K562 (cell line): ENCODE data around the gene SLC9A1. TPM values are rescaled to one million over a fixed set of nuclear protein-coding genes. Genes with fewer than 3 reads are reported as not detected.

Experiments used
- ATAC-seq: fragments of 200-7000 bp; cut with Tn5 transposase; 3 replicates; pipeline ENCODE4 v1.9.1; 2020; ENCODE audit warnings: moderate library complexity
- BruUV-seq: library from RNA; stranded (reverse); fragments of 400-500 nt; replicated peaks from 2 replicates; lab custom pipeline; 2021; lab: Mats Ljungman, UMichigan
- CTCF ChIA-PET: fragments of 300-600 bp; formaldehyde crosslinking; extraction: SDS; loops from one replicate; lab custom pipeline; 2021; ENCODE audit warnings: low intra/inter-chr PET ratio; lab: Yijun Ruan, JAX
- POLR2A ChIA-PET: fragments of 300-600, 350-650 bp; sonication (Branson Sonifier 250); formaldehyde crosslinking; extraction: SDS; loops from one replicate; lab custom pipeline; 2021; ENCODE audit warnings: antibody characterized with exemption, inconsistent platforms; lab: Yijun Ruan, JAX
- DNase-seq, 4 experiments: peaks; one replicate each; pipeline versions ENCODE4 v3.0.0 to v3.0.0-alpha.2; 2011 to 2018; ENCODE audit warnings: low spot score in 3 of 4, mixed read lengths in 3 of 4; ENCODE audit errors: extremely low read depth in 1 of 4
- FAIRE-seq: peaks from 2 replicates; lab custom pipeline; 2011; peaks lifted over from hg19 to GRCh38; lab: Jason Lieb, UNC
- H2AFZ ChIP-seq: 2 replicates; pipeline ENCODE4 v1.6.0; 2011; ENCODE audit warnings: low read depth, low read length, control low read depth, inconsistent platforms
- H3K27ac ChIP-seq: fragments of 200-600 bp; 3 replicates; pipeline ENCODE4 v1.8.0; 2011; ENCODE audit warnings: low read depth, mild to moderate bottlenecking, control low read depth, inconsistent platforms, low read length, moderate library complexity, mixed read lengths; ENCODE audit errors: extremely low read depth
- H3K27me3 ChIP-seq, 2 experiments: fragments of 300-600 bp in 1 of 2; 2 replicates in 1 of 2; 3 replicates in 1 of 2; pipeline versions ENCODE4 v1.6.0 to v1.8.0; 2011; ENCODE audit warnings: inconsistent platforms in 2 of 2, low read length in 2 of 2, mild to moderate bottlenecking in 1 of 2, mixed read lengths in 1 of 2, moderate library complexity in 1 of 2; ENCODE audit not compliant: control insufficient read depth in 2 of 2, insufficient read depth in 2 of 2
- H3K36me3 ChIP-seq: fragments of 300-600 bp; 3 replicates; pipeline ENCODE4 v1.8.0; 2011; ENCODE audit warnings: mild to moderate bottlenecking, low read length, inconsistent platforms; ENCODE audit not compliant: control insufficient read depth, insufficient read depth
- H3K4me1 ChIP-seq, 2 experiments: fragments of 200-600 bp in 1 of 2; replicated peaks in 1 of 2; 2 replicates in 1 of 2; 3 replicates in 1 of 2; pipeline versions ENCODE4 v1.5.1 to v1.8.0; 2011; ENCODE audit warnings: inconsistent platforms in 2 of 2, low read length in 2 of 2, mild to moderate bottlenecking in 1 of 2, mixed read lengths in 1 of 2, moderate library complexity in 1 of 2; ENCODE audit not compliant: control insufficient read depth in 2 of 2, insufficient read depth in 2 of 2
- H3K4me2 ChIP-seq: 2 replicates; pipeline ENCODE4 v1.6.1; 2011; ENCODE audit warnings: low read length, control low read depth, inconsistent platforms, mixed read lengths; ENCODE audit not compliant: insufficient read depth
- H3K4me3 ChIP-seq: fragments of 200-600 bp; sonication (generic), shearing (Covaris generic); 2 replicates; pipeline ENCODE4 v1.5.1; 2016; ENCODE audit warnings: control low read depth, inconsistent platforms
- H3K79me2 ChIP-seq: fragments of 200-600 bp; 3 replicates; pipeline ENCODE4 v1.8.0; 2011; ENCODE audit warnings: low read length, inconsistent platforms; ENCODE audit not compliant: control insufficient read depth, insufficient read depth
- H3K9ac ChIP-seq, 2 experiments: 2 replicates each; pipeline versions ENCODE4 v1.6.0 to v1.6.1; 2011; ENCODE audit warnings: low read depth in 2 of 2, low read length in 2 of 2, control low read depth in 1 of 2, inconsistent platforms in 1 of 2, mild to moderate bottlenecking in 1 of 2, mixed read lengths in 1 of 2; ENCODE audit not compliant: insufficient read depth in 1 of 2
- H3K9me1 ChIP-seq: one replicate; pipeline ENCODE4 v1.6.0; 2011; ENCODE audit warnings: inconsistent platforms, mild to moderate bottlenecking, low read length, moderate library complexity; ENCODE audit not compliant: control insufficient read depth, insufficient read depth
- H3K9me3 ChIP-seq: replicated peaks from 2 replicates; pipeline ENCODE4 v1.5.1; 2011; ENCODE audit warnings: low read depth, low read length, inconsistent platforms; ENCODE audit not compliant: control insufficient read depth, insufficient read depth
- H4K20me1 ChIP-seq: replicated peaks from 2 replicates; pipeline ENCODE4 v1.6.1; 2011; ENCODE audit warnings: low read length, inconsistent platforms, mixed read lengths; ENCODE audit not compliant: control insufficient read depth, insufficient read depth
- CUX1 ChIP-seq: fragments of 200-800 bp; sonication (Bioruptor generic); IDR thresholded peaks from 2 replicates; pipeline ENCODE4 v1.6.1; 2016; ENCODE audit warnings: missing genetic modification characterization, missing compliant biosample characterization
- CXXC5 ChIP-seq: fragments of 250-450 bp; sonication (Bioruptor Pico); IDR thresholded peaks from 2 replicates; pipeline ENCODE4 v1.8.0; 2022; ENCODE audit warnings: inconsistent platforms, mild to moderate bottlenecking, moderate library complexity
- STAT5A ChIP-seq: IDR thresholded peaks from 2 replicates; pipeline ENCODE4 v1.6.1; 2012; ENCODE audit warnings: low read length, inconsistent platforms, borderline replicate concordance
- TRIM28 ChIP-seq: fragments of 450-650 bp; IDR thresholded peaks from 2 replicates; pipeline ENCODE4 v1.6.1; 2017
- ZEB2 ChIP-seq: fragments of 450-650 bp; IDR thresholded peaks from 2 replicates; pipeline ENCODE4 v1.6.1; 2016
- ZNF740 ChIP-seq, 3 experiments: fragments of 200-800 bp in 1 of 3; sonication (Bioruptor generic) in 1 of 3; sonication (generic) in 1 of 3; formaldehyde crosslinking in 1 of 3; IDR thresholded peaks; 2 replicates each; pipeline versions ENCODE4 v1.6.1 to v1.8.0; 2016 to 2022; ENCODE audit warnings: mild to moderate bottlenecking in 2 of 3, missing compliant biosample characterization in 2 of 3, missing genetic modification characterization in 2 of 3, missing genetic modification reagents in 1 of 3
- WGBS: fragments of 100-300 bp; shearing (Covaris generic); methylation state at CpG from one replicate; pipeline ENCODE4 v1.1.6; 2016; ENCODE audit warnings: low coverage, mixed read lengths; ENCODE audit not compliant: insufficient coverage; ENCODE audit errors: missing lambda C conversion rate; 5-methylcytosine and 5-hydroxymethylcytosine counted together
- in situ Hi-C: fragments of 300-500 bp; cut with MboI; formaldehyde crosslinking; loops from 4 replicates; pipeline ENCODE4 v1.15.0; 2018; ENCODE audit warnings: inconsistent platforms, mixed read lengths
- intact Hi-C: fragments of 100-400 bp; cut with micrococcal nuclease; formaldehyde crosslinking; loops from 2 replicates; pipeline ENCODE4 v1.14.2; 2022
- polyA plus RNA-seq, 8 experiments: library from polyadenylated mRNA; depleted of rRNA in 4 of 8; stranded (reverse) in 5 of 8; unstranded in 3 of 8; fragments of >200 nt; fragmentation: Nextera tagmentation in 2 of 8; fragmentation: Illumina TruSeq in 1 of 8; extraction: Ambion mirVana in 2 of 8; extraction: Trizol in 1 of 8; gene quantifications; 2 replicates each; pipeline versions ENCODE4 v1.2.1 to v1.2.3, GENCODE V29; 2011 to 2014; ENCODE audit warnings: inconsistent platforms in 1 of 8, missing spikeins in 1 of 8
- total RNA-seq, 7 experiments: library from RNA; depleted of rRNA in 6 of 7; stranded (reverse); fragments of >200 nt in 6 of 7; fragmentation: Illumina TruSeq in 2 of 7; extraction: Trizol in 2 of 7; gene quantifications; 2 replicates each; pipeline versions ENCODE4 v1.2.1 to v1.2.3, GENCODE V29; 2011 to 2021; ENCODE audit warnings: low replicate concordance in 1 of 7
- TF ChIP-seq, protein P1 (sequence below): fragments of 250-450 bp; sonication (Bioruptor Pico); IDR thresholded peaks from 2 replicates; pipeline ENCODE4 v1.4.0; 2020; ENCODE audit warnings: mild to moderate bottlenecking, moderate library complexity

Gene SLC9A1
- total and polyA plus RNA-seq, 9 of the 15 experiments (the other 6 are each of a cell fraction or from before 2014, with no cell fraction given): 0.59 to 14.4 (median 2.0) TPM

DNA sequence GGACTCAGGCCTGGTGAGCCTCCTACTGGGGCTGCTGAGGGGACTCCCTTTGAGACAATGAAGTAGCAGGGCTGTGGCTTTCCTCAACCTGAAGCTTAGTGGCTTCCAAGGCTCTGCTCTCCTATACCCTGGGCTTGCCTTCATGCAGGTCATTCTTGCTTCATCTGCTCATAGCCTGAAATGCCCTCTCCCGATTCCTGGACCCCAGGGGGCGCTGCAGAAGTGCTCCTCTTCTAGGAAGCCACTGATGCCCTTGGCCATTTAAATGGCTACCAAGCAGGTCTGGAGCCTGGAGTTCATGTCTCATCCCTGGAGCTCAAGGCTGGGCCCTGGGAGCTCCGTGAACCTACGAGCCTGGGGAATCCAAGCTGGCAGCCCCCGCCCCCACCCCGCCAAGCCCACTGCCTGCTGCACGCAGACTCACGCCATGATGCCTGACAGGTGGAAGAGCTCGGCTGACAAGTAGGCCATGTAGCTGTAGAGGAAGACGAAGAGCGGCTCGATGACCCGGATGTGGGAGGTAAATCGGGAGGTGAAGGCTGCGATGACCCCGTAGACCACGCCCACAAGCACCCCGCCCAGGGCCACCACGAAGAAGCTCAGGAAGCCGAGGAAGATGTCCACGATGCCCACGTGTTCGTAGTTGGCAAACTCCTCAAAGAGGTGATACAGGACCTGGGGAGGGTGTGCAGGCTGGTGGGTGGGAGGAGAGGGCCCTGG lies 45.7 kb downstream of the SLC9A1 start:
- POLR2A ChIA-PET: interaction anchor here (0.6 to 10.5 kb wide), 6 partner anchors 8 to 287 kb away, joined by 3 to 107 read pairs (median 3); partner anchors contain the start of gene SLC9A1
- peak; percentile 95 for FAIRE-seq
- H3K9ac ChIP-seq: peak overlapping the region in 1 of 2 experiments; percentile 49; a peak in 1 of 4 replicates
- H3K36me3 ChIP-seq: peaks cover 19% of the 10 kb centered on the region
- intact Hi-C loops (loop anchor here (2.0 to 10.0 kb wide), 2 partner anchors 46 to 88 kb away; partner anchors contain the start of gene SLC9A1), in situ Hi-C loops (loop anchor here (25.0 kb wide), 1 partner anchor 503 kb away; the partner anchor contains the start of gene AHDC1)
- WGBS: 78% methylated on average over 22 of the region's 23 CpGs
- peaks cover 9 to 35% of the 10 kb centered on the region in 2 experiments for H3K4me1 ChIP-seq
- CTCF ChIA-PET: interaction anchor here (0.9 to 1.5 kb wide), 2 partner anchors 64 to 175 kb away, joined by 3 to 13 read pairs; no protein-coding TSS in a partner anchor
- H3K27me3 ChIP-seq: no peaks in the 10 kb centered on the region
- H3K4me3 ChIP-seq: no peak overlapping the region
- peak; percentile 87 for ATAC-seq
- no peak overlapping the region for H3K4me2 ChIP-seq
- peak; percentile 54 to 79 (median 62) for DNase-seq
- no TSS peak for BruUV-seq
- no peaks in the 10 kb centered on the region for H3K9me1 ChIP-seq
- 0 out of 2 replicates have a peak, but pooled peaks cover 6% of the 10 kb centered on the region for H4K20me1 ChIP-seq
- no peaks in the 10 kb centered on the region for H3K9me3 ChIP-seq
- H2AFZ ChIP-seq: no peak overlapping the region
- no peak overlapping the region for H3K27ac ChIP-seq
- H3K79me2 ChIP-seq: no peaks in the 10 kb centered on the region
- TF ChIP-seq STAT5A (peak; percentile 14; the same call in 1 of the 2 replicates), TRIM28 (no peak), ZEB2 (no peak), ZNF740 (CRISPR knock-in tag; IDR thresholded peaks at IDR 0.05) (no peak; the same call in 1 of the 2 replicates), ZNF740 (tag; IDR thresholded peaks at IDR 0.05) (no peak), CXXC5 (CRISPR knock-in tag) (0 out of 2 replicates have a peak, but pooled peaks have one; percentile 25), CUX1 (CRISPR knock-in tag) (no peak)
- TF ChIP-seq, protein P1, sequence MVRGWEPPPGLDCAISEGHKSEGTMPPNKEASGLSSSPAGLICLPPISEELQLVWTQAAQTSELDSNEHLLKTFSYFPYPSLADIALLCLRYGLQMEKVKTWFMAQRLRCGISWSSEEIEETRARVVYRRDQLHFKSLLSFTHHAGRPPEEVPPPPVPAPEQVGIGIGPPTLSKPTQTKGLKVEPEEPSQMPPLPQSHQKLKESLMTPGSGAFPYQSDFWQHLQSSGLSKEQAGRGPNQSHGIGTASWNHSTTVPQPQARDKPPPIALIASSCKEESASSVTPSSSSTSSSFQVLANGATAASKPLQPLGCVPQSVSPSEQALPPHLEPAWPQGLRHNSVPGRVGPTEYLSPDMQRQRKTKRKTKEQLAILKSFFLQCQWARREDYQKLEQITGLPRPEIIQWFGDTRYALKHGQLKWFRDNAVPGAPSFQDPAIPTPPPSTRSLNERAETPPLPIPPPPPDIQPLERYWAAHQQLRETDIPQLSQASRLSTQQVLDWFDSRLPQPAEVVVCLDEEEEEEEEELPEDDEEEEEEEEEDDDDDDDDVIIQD: no peak
